Nephron (organoid): Measurements from ENCODE around the gene PHGDH.
A peak's percentile ranks its signal among the peaks of the same experiment; 100 is the strongest.

Source experiments
- H3K27ac Mint-ChIP-seq, 3 experiments: 2 replicates each; pipeline ENCODE4 v1.8.0; 2020; ENCODE audit warnings: mixed read lengths in 3 of 3, mild to moderate bottlenecking in 2 of 3, moderate library complexity in 1 of 3
- H3K27me3 Mint-ChIP-seq: 2 replicates; pipeline ENCODE4 v1.8.0; 2021; ENCODE audit warnings: low read depth, mild to moderate bottlenecking, moderate library complexity, mixed read lengths
- H3K36me3 Mint-ChIP-seq: 2 replicates; pipeline ENCODE4 v1.8.0; 2020; ENCODE audit warnings: low read depth, mixed read lengths
- H3K4me1 Mint-ChIP-seq: 2 replicates; pipeline ENCODE4 v1.8.0; 2020; ENCODE audit warnings: mixed read lengths
- H3K4me3 Mint-ChIP-seq, 3 experiments: 2 replicates each; pipeline ENCODE4 v1.8.0; 2020; ENCODE audit warnings: mild to moderate bottlenecking in 3 of 3, mixed read lengths in 3 of 3, moderate library complexity in 2 of 3
- H3K9me3 Mint-ChIP-seq: 2 replicates; pipeline ENCODE4 v1.8.0; 2020; ENCODE audit warnings: mixed read lengths
- CTCF ChIP-seq, 3 experiments: fragments of 200-600 bp; sonication (generic); IDR thresholded peaks; one replicate each; pipeline ENCODE4 v1.5.0; 2021; ENCODE audit warnings: antibody characterized with exemption in 3 of 3; ENCODE audit not compliant: unreplicated experiment in 3 of 3

PHGDH gene

GRCh38 chr1:119727991-119728390 is 16.3 kb downstream of the PHGDH start:
- H3K4me3 Mint-ChIP-seq: no peak overlapping the region
- no peaks in the 10 kb centered on the region for H3K9me3 Mint-ChIP-seq
- peaks cover 87% of the 10 kb centered on the region for H3K36me3 Mint-ChIP-seq
- no peak for TF ChIP-seq CTCF (IDR thresholded peaks at IDR 0.05; ENCODE audit: unreplicated experiment in 3 of 3)
- H3K27me3 Mint-ChIP-seq: no peaks in the 10 kb centered on the region
- H3K27ac Mint-ChIP-seq: peak overlapping the region in 1 of 3 experiments; percentile 55
- H3K4me1 Mint-ChIP-seq: no peaks in the 10 kb centered on the region

GRCh38 chr1:119729044-119729443 is 17.3 kb downstream of the PHGDH start:
- no peak for TF ChIP-seq CTCF (IDR thresholded peaks at IDR 0.05; ENCODE audit: unreplicated experiment in 3 of 3)
- no peaks in the 10 kb centered on the region for H3K27me3 Mint-ChIP-seq
- H3K9me3 Mint-ChIP-seq: no peaks in the 10 kb centered on the region
- peaks cover 84% of the 10 kb centered on the region for H3K36me3 Mint-ChIP-seq
- no peak overlapping the region for H3K4me3 Mint-ChIP-seq
- no peaks in the 10 kb centered on the region for H3K4me1 Mint-ChIP-seq
- no peak overlapping the region for H3K27ac Mint-ChIP-seq

- peaks cover 7% of the 10 kb centered on the region for H3K4me1 Mint-ChIP-seq
- peaks cover 84% of the 10 kb centered on the region for H3K36me3 Mint-ChIP-seq
- no peak overlapping the region for H3K4me3 Mint-ChIP-seq
- no peak overlapping the region for H3K27ac Mint-ChIP-seq
- no peaks in the 10 kb centered on the region for H3K27me3 Mint-ChIP-seq
- TF ChIP-seq CTCF (IDR thresholded peaks at IDR 0.05; ENCODE audit: unreplicated experiment in 3 of 3): no peak
- H3K9me3 Mint-ChIP-seq: no peaks in the 10 kb centered on the region
Observed at GRCh38 chr1:119731060-119731459, 19.3 kb downstream of the PHGDH start.

- H3K4me1 Mint-ChIP-seq: peaks cover 13% of the 10 kb centered on the region
- H3K27me3 Mint-ChIP-seq: no peaks in the 10 kb centered on the region
- H3K9me3 Mint-ChIP-seq: no peaks in the 10 kb centered on the region
- no peak for TF ChIP-seq CTCF (IDR thresholded peaks at IDR 0.05; ENCODE audit: unreplicated experiment in 3 of 3)
- H3K36me3 Mint-ChIP-seq: peaks cover 85% of the 10 kb centered on the region
- no peak overlapping the region for H3K27ac Mint-ChIP-seq
- no peak overlapping the region for H3K4me3 Mint-ChIP-seq
Observed at GRCh38 chr1:119731741-119732430, 20.2 kb downstream of the PHGDH start.

GRCh38 chr1:119732465-119733168 is 20.9 kb downstream of the PHGDH start:
- no peak overlapping the region for H3K4me3 Mint-ChIP-seq
- peaks cover 84% of the 10 kb centered on the region for H3K36me3 Mint-ChIP-seq
- H3K4me1 Mint-ChIP-seq: peaks cover 21% of the 10 kb centered on the region
- no peaks in the 10 kb centered on the region for H3K9me3 Mint-ChIP-seq
- H3K27me3 Mint-ChIP-seq: no peaks in the 10 kb centered on the region
- H3K27ac Mint-ChIP-seq: no peak overlapping the region
- no peak for TF ChIP-seq CTCF (IDR thresholded peaks at IDR 0.05; ENCODE audit: unreplicated experiment in 3 of 3)

GRCh38 chr1:119733754-119734153 is 22.0 kb downstream of the PHGDH start:
- no peak for TF ChIP-seq CTCF (IDR thresholded peaks at IDR 0.05; ENCODE audit: unreplicated experiment in 3 of 3)
- H3K27me3 Mint-ChIP-seq: no peaks in the 10 kb centered on the region

More at GRCh38 chr1:119733754-119734153, 22.0 kb downstream of the PHGDH start:
- H3K4me1 Mint-ChIP-seq: peaks cover 32% of the 10 kb centered on the region
- no peak overlapping the region for H3K4me3 Mint-ChIP-seq
- peaks cover 79% of the 10 kb centered on the region for H3K36me3 Mint-ChIP-seq
- H3K27ac Mint-ChIP-seq: no peak overlapping the region
- no peaks in the 10 kb centered on the region for H3K9me3 Mint-ChIP-seq
